Astrocyte of the spinal cord (primary cell): ENCODE data around the gene ADCK1.

Experiments used
- DNase-seq: peaks from one replicate; pipeline ENCODE4 v3.0.0; 2011; ENCODE audit warnings: low read depth, low spot score
- H3K4me3 ChIP-seq: 2 replicates; pipeline ENCODE4 v1.5.1; 2011; ENCODE audit warnings: low read depth, mild to moderate bottlenecking, low read length, moderate library complexity
- CTCF ChIP-seq: IDR thresholded peaks from 2 replicates; pipeline ENCODE4 v1.5.1; 2012; ENCODE audit warnings: low read depth, mild to moderate bottlenecking, low read length, inconsistent platforms
- in situ Hi-C: cut with HindIII; loops from 2 replicates; pipeline ENCODE4 v1.10.0; 2017; ENCODE audit warnings: low sequenced_read_pairs

The ADCK1 gene

GRCh38 chr14:77889971-77890442 lies 90.1 kb downstream of the ADCK1 start:
- peak; percentile 84 for DNase-seq
- in situ Hi-C loops: no loop called here
- TF ChIP-seq CTCF: no peak
- no peak overlapping the region for H3K4me3 ChIP-seq

GRCh38 chr14:77890873-77891272 lies 91.0 kb downstream of the ADCK1 start:
- in situ Hi-C loops: no loop called here
- no peak overlapping the region for H3K4me3 ChIP-seq
- DNase-seq: no peak
- TF ChIP-seq CTCF: no peak

GRCh38 chr14:77892381-77892871 lies 92.5 kb downstream of the ADCK1 start:
- in situ Hi-C loops: no loop called here
- TF ChIP-seq CTCF: no peak
- DNase-seq: peak; percentile 30
- H3K4me3 ChIP-seq: no peak overlapping the region

- no peak for DNase-seq
- no peak overlapping the region for H3K4me3 ChIP-seq
- no peak for TF ChIP-seq CTCF
- in situ Hi-C loops: no loop called here
Observed at GRCh38 chr14:77892890-77893484, 93.1 kb downstream of the ADCK1 start.

GRCh38 chr14:77897374-77897773 lies 97.5 kb downstream of the ADCK1 start:
- TF ChIP-seq CTCF: no peak
- no peak for DNase-seq
- in situ Hi-C loops: no loop called here
- H3K4me3 ChIP-seq: no peak overlapping the region

- no peak for DNase-seq
- in situ Hi-C loops: no loop called here
- TF ChIP-seq CTCF: no peak
- no peak overlapping the region for H3K4me3 ChIP-seq
Observed at GRCh38 chr14:77902811-77903210, 102.9 kb downstream of the ADCK1 start.
